OCI-LY1 (cell line): Measurements from ENCODE around the gene KCNK5.

Experiments
- EZH2 ChIP-seq: fragments of 200-600 bp; sonication (generic), shearing (Covaris generic); IDR thresholded peaks from 2 replicates; pipeline ENCODE4 v1.8.0; 2017; ENCODE audit warnings: borderline replicate concordance, mixed run types, mild to moderate bottlenecking, antibody characterized with exemption, low read length, moderate library complexity, mixed read lengths
- TF ChIP-seq, protein P1 (sequence below): fragments of 200-600 bp; sonication (generic), shearing (Covaris generic); IDR thresholded peaks from 2 replicates; pipeline ENCODE4 v1.5.1; 2017; ENCODE audit warnings: mild to moderate bottlenecking, antibody characterized with exemption, low read length, moderate library complexity, mixed read lengths

- TF ChIP-seq, protein P1, sequence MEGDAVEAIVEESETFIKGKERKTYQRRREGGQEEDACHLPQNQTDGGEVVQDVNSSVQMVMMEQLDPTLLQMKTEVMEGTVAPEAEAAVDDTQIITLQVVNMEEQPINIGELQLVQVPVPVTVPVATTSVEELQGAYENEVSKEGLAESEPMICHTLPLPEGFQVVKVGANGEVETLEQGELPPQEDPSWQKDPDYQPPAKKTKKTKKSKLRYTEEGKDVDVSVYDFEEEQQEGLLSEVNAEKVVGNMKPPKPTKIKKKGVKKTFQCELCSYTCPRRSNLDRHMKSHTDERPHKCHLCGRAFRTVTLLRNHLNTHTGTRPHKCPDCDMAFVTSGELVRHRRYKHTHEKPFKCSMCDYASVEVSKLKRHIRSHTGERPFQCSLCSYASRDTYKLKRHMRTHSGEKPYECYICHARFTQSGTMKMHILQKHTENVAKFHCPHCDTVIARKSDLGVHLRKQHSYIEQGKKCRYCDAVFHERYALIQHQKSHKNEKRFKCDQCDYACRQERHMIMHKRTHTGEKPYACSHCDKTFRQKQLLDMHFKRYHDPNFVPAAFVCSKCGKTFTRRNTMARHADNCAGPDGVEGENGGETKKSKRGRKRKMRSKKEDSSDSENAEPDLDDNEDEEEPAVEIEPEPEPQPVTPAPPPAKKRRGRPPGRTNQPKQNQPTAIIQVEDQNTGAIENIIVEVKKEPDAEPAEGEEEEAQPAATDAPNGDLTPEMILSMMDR = no peak
- no peak for TF ChIP-seq EZH2
Measured at GRCh38 chr6:39273406-39273821, 44.1 kb upstream of the KCNK5 start.
